Suppressor macrophage treated with lipopolysaccharide for 1 hour (primary cell): ENCODE measurements around the gene SEM1.
"Not testable (repeated sequence)": the region's sequence is repeated elsewhere in the genome, so short reads cannot be mapped to it uniquely, and the experiment has no call there.

Experiments used
- DNase-seq, 3 donors: peaks; one replicate each; pipeline ENCODE4 v3.0.0-alpha.2; 2020 to 2022

SEM1 gene

GRCh38 chr7:96700516-96700915 is 9.1 kb downstream of the SEM1 start:
- DNase-seq = no peak

DNA sequence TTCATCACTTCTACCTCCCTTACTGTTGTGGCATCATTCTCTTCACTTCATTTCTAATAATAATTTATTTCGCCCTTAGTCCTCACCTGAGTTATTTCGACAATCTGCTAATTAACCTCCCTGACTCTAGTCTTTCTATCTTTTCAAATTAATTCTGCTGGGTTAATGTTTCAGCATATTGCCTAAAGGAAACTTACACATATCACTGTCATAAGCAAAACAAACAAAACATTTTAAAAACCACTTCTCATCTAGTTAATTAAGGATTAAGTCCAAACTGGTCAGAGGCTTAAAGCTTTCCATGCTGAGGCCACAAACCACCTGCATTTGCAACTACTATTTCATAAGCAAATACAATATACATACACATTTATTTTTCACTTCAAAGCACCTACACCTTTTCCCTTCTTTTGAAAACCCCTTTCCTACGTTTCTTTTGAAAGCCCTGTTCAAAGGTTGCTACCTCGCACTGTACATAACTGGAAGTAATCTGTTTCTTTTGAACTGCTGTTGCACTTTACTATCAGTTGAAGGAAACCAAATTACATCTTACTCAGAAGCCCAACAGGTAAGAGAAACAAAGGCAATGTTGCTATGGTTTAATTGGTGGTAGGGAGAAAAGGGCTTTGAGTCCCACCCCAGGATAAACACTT is 10.3 kb downstream of the SEM1 start:
- DNase-seq = no peak

- DNase-seq = not testable (repeated sequence)
Measured at GRCh38 chr7:96698449-96698848, 11.2 kb downstream of the SEM1 start.

GRCh38 chr7:96697822-96698221 is 11.8 kb downstream of the SEM1 start:
- DNase-seq = no peak

DNA sequence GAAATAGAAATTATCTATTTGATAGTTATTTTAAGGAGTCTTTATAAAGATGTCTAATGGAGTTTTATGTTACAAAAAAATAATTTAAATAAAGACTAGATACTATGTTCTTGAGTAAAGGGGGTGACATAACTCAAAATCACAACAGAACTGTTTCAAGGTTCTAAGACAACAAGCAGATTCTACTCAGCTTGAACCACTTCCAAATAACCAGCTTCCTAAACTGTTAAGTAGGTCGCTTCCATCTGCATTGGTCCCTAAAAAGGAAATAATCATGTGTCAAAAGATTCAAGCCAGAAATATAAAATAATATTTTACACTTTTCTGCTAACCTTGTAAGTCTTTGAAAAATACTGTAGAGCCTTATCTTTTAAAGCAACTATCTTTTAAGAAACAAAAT is 14.1 kb downstream of the SEM1 start:
- DNase-seq = no peak

DNA sequence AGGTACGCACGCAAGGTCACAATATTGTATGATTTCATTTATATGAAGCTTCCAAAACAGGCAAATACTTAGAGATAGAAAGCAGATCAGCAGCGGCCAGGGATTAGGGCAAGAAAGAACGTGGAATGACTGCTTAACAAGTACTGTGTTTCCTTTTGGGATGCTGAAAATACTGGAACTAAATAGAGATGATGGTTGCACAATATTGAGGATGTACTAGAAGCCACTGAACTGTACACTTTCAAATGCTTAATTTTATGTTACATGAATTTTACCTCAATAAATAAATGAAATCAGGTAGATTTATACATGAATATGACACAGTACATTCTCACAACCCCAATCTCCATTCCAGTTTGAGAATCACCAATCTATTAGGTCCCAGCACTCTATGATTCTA is 15.6 kb downstream of the SEM1 start:
- no peak for DNase-seq

GRCh38 chr7:96691702-96692101 is 17.9 kb downstream of the SEM1 start:
- peak; percentile 8 to 55 (median 41) for DNase-seq

GRCh38 chr7:96689414-96689813 is 20.2 kb downstream of the SEM1 start:
- DNase-seq = no peak

DNA sequence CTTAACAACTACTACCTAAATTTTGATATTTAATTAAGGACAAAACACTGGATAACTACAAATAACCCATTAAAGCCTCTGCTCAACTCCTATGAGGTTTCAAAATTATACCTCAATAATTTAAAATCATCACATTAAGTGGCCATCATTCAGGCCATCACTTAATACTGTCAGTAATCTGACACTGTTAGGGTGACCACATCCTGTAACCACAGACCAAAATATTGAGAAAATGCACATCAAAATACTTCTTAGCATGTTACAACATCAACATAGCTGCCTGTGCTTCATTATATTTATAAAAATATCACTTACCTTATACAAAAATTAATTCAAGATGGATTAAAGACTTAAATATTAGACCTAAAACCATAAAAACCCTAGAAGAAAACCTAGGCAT is 23.3 kb downstream of the SEM1 start:
- no peak for DNase-seq

DNA sequence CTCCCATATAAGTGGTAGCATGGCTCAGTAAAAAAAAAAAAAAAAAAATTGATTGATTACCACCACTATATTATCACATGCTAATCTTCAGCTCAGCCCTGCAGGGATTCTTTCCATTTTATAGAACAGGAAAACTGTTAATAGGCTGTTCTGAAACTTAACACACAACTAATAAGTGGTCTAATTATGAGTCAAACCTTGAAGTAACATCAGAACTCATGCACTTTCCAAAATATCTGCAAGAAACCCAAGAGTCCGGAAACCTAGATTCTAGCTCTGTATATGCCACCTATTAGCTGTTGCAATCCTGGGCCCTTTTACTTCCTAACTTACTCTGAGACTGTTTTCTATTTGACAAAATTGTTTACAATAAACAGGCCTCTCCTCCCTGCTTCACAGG is 23.9 kb downstream of the SEM1 start:
- DNase-seq = no peak

DNA sequence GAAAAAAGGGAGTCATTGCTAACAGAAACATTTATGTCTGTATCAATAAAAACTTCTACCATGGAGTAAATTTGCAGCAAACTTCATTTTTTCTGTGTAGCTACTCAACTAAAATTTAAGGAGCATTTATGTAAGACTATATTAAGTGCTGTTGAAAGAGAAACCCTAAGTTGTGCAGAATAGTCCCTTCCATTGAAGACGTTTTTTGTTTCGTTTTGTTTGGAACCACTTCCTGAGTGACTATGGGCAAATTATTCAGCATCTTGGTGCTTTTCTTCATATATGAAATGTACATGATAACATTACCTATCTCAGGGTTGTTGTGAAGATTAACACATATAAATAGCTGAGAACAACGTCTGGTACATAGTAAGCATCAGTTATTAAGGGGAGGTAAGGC is 24.3 kb downstream of the SEM1 start:
- DNase-seq = peak in 2 of 3 donors; percentile 8 to 30

- peak in 2 of 3 donors; percentile 7 to 20 for DNase-seq
Measured at GRCh38 chr7:96679886-96680285, 29.8 kb downstream of the SEM1 start.

DNA sequence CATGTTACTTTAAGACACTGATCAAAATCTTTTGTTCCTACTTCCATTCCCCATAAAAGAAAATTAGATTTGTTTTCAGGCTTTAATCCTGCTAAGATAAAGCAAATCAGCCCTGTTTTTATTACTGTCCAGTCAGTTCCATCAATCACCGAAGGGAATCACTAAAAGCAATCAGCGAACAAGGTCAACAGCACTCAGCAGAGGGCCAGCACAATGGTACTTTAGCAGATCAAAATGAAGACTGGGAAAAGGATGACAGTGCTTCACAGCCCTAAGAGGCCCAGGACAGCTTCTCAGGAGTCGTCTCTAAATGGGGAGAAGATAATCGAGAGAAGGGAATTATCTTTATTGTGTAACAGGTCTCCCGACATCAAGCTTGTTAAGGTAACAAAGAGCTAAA is 32.7 kb downstream of the SEM1 start:
- DNase-seq = no peak

- DNase-seq = no peak
Measured at GRCh38 chr7:96675548-96675947, 34.1 kb downstream of the SEM1 start.

GRCh38 chr7:96674565-96674964 is 35.1 kb downstream of the SEM1 start:
- DNase-seq = no peak

DNA sequence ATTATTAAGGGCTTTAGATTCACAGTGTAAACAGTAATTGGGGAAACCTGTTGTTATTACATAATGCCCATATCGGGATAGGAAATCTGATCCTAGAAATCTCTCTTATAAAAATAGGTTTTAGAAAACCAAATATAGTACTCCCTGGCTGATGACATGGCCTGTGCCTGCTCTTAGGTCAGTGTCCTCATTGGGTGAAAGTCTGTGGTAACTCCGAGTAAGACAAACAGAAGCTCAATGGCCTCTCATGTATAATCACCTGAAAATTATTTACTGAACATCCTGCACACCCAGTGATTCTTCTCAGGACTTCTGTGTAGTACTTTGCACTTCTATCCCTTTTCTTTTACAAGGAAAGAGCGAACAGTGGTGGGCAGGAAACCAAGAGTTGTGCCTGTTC is 37.8 kb downstream of the SEM1 start:
- no peak for DNase-seq

DNA sequence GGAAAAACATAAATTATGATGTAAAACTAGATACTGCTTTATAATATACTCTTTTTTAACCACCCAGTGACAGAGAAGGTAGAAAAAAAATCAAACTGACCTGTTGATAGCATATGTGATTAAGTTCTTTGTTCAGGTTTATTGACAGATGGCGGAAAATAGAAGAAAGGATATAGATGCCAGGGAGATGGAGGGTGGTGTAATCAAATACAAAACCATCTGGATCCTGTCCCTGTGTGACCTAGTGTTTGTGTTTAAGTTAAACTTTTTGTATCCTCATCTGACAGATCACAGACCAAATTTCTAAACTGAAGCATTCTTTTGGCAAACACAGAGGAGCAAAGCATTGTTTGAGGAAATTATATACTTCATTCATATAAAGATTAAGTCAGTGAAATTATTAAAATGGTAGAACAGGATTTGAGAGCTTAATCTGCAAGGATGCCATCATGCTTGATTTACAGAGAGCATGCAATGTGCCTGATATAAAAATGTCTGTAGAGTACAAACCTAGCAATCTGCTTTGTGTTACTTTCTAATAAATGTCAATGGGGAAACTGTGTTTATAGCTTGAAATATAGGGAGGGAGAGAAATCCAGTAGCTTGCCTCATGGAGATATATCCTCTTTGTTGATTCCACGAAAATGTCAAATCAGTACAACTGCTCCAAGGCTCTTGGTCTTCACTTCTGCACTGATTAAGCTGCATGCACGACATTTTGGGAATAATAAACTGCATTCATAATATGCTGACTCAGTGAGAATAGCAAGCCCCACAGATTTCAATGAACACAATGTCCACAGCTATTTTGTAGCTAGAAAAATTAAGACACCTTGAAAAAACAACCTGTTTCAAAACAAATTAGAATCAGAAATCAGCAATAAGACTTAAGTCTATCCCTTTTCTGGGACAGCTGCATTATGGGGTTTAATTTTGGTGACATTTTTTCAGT is 39.0 kb downstream of the SEM1 start:
- no peak for DNase-seq

DNA sequence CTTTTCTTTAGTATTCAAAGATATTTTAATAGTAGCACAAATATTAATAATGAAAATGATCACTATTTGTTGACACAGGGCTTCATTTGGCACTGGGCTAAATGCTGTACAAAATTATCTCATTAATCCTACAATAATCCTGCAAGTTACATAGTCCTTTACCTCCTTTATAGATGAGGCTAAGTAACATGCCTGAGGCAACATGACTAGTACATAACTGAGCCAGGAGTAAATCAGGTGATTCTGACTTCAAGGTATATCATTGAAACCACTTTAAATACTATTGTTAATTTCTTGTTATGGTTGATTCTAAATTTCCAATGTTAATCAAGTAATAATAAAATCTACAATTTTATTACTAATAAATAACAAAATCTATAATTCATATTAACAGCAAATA is 39.8 kb downstream of the SEM1 start:
- no peak for DNase-seq

- DNase-seq = no peak
Measured at GRCh38 chr7:96667026-96667425, 42.6 kb downstream of the SEM1 start.

- DNase-seq = no peak
Measured at GRCh38 chr7:96665689-96666088, 44.0 kb downstream of the SEM1 start.

DNA sequence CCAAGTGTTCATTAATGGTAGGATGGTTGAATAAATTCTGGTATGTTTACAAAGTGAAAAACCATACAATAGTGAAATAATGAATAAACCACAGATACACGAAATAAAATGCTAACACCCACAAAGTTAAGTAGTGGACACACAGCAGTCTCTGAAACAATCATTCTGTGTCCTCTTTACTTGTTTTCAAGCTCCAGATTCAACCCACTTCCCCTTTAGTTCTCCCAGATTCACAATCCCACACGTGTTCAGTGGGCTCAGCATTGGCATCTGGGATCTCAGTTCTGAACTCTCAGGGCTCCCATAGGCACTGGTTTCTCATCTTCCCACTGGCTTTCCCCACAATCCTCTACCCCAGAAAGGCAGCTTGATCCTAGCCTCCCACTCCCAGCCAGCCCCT is 44.9 kb downstream of the SEM1 start:
- DNase-seq = no peak

GRCh38 chr7:96663871-96664445 is 45.7 kb downstream of the SEM1 start:
- DNase-seq = no peak

DNA sequence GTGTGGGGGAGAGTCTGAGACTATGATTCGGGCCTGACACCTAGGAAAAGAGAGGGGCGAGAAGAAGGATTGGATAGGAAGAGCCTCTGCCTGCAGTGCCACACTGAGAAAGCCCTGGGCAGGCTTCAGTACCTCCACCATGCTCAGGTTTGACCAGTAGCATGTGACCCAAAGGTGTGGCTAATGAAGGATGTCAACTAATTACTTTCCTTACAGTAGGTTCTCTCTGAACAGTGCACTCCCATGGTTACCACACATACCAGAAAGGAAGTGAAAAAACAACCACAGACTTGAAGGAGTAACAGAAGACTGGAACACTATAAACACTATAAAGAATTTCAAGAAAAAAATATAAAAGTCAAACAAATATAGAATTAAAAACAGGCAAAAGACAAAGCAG is 46.2 kb downstream of the SEM1 start:
- DNase-seq = no peak

DNA sequence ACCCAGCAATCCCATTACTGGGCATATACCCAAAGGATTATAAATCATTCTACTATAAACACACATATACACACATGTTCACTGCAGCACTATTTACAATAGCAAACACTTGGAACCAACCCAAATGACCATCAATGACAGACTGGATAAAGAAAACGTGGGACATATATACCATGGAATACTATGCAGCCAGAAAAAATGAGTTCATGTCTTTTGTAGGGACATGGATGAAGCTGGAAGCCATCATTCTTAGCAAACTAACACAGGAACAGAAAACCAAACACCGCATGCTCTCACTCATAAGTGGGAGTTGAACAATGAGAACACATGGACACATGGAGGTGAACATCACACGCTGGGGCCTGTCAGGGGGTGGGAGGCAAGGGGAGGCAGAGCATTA is 47.5 kb downstream of the SEM1 start:
- DNase-seq = not testable (repeated sequence)
